GM12864 (cell line): ENCODE data around the gene CDHR2.

Experiments
- DNase-seq: peaks from one replicate; pipeline ENCODE4 v3.0.0-alpha.2; 2011; ENCODE audit warnings: low read depth
- H3K4me3 ChIP-seq: 2 replicates; pipeline ENCODE4 v1.5.1; 2011; ENCODE audit warnings: mild to moderate bottlenecking, low read depth, low read length, control low read depth
- TF ChIP-seq, protein P1 (sequence below): IDR thresholded peaks from 2 replicates; pipeline ENCODE4 v1.5.1; 2011; ENCODE audit warnings: low read depth, mild to moderate bottlenecking, moderate library complexity, low read length, control low read depth, inconsistent platforms; ENCODE audit errors: missing control alignments

The CDHR2 gene

GRCh38 chr5:176514244-176514950 is 34.7 kb upstream of the CDHR2 start:
- TF ChIP-seq, protein P1, sequence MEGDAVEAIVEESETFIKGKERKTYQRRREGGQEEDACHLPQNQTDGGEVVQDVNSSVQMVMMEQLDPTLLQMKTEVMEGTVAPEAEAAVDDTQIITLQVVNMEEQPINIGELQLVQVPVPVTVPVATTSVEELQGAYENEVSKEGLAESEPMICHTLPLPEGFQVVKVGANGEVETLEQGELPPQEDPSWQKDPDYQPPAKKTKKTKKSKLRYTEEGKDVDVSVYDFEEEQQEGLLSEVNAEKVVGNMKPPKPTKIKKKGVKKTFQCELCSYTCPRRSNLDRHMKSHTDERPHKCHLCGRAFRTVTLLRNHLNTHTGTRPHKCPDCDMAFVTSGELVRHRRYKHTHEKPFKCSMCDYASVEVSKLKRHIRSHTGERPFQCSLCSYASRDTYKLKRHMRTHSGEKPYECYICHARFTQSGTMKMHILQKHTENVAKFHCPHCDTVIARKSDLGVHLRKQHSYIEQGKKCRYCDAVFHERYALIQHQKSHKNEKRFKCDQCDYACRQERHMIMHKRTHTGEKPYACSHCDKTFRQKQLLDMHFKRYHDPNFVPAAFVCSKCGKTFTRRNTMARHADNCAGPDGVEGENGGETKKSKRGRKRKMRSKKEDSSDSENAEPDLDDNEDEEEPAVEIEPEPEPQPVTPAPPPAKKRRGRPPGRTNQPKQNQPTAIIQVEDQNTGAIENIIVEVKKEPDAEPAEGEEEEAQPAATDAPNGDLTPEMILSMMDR = no peak
- no peak overlapping the region for H3K4me3 ChIP-seq
- no peak for DNase-seq

- no peak overlapping the region for H3K4me3 ChIP-seq
- TF ChIP-seq, protein P1 = no peak
- no peak for DNase-seq
Observed at GRCh38 chr5:176515396-176515795, 33.7 kb upstream of the CDHR2 start.

DNA sequence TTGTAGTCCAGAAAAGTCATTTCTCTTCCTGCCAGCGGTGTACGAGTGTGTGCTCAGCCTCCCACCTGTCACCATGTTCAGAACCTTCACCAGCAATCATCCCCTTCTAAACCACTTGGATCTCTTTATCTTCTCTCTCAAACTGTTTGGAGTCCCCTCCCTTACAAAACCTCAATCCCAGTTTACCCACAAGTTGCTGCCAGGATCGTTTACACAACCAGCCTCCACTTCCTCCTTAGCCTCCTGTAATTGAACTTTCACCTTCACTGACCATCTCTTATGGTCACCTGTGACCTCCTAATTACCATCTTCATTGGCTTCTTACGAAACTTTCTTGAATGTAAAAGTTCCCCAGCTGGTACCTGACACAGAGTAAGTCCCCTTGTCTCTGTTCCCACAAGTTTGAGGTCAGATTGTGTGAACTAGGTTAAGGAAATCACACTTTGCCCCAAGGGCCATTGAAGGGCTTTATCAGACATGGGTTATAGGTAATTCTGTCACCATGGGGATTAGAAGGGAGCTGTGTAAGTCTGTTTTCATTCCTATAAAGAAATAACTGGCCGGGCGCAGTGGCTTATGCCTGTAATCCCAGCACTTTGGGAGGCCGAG is 32.0 kb upstream of the CDHR2 start:
- TF ChIP-seq, protein P1 = no peak
- no peak for DNase-seq
- no peak overlapping the region for H3K4me3 ChIP-seq

- TF ChIP-seq, protein P1 = no peak
- H3K4me3 ChIP-seq = no peak overlapping the region
- DNase-seq = no peak
Observed at GRCh38 chr5:176519810-176520720, 29.1 kb upstream of the CDHR2 start.

DNA sequence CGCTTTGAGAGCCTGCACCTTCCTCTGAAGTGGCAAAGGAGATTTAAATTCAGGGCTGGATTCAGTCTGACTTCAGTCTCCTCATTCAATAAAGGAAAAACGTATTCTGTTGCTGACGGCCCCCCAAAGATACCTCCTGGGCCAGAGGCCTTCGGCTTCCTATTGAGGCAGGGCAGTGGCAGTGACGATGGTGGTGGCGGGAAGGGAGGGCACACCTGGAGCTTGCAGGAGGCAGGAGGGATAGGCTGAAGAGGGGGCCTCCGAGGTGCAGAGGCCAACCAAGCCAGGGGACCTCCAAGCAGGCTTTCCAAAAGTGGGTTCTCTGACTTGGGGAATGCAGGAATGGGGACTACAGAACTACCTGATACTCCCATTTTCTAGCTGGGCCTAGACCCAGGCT is 27.9 kb upstream of the CDHR2 start:
- H3K4me3 ChIP-seq = no peak overlapping the region
- TF ChIP-seq, protein P1 = no peak
- no peak for DNase-seq

GRCh38 chr5:176521699-176522263 is 27.4 kb upstream of the CDHR2 start:
- H3K4me3 ChIP-seq = no peak overlapping the region
- TF ChIP-seq, protein P1 = no peak
- no peak for DNase-seq
